HG03095 (cell line): ENCODE measurements around the gene MAFB.

Experiments used
- ATAC-seq: cut with Tn5 transposase; IDR thresholded peaks from one replicate; pipeline ENCODE4 v1.9.1; 2021; ENCODE audit warnings: moderate library complexity; ENCODE audit not compliant: unreplicated experiment

Gene MAFB

GRCh38 chr20:40663304-40663790, 25.7 kb downstream of the MAFB start:
- ATAC-seq, result no peak

GRCh38 chr20:40659567-40659966, 29.5 kb downstream of the MAFB start:
- no peak for ATAC-seq

GRCh38 chr20:40658509-40658908, 30.5 kb downstream of the MAFB start:
- no peak for ATAC-seq

- no peak for ATAC-seq
Measured at GRCh38 chr20:40657526-40657925, 31.5 kb downstream of the MAFB start.

- ATAC-seq, result no peak
Measured at GRCh38 chr20:40655451-40655850, 33.6 kb downstream of the MAFB start.

- no peak for ATAC-seq
Measured at GRCh38 chr20:40654876-40655275, 34.2 kb downstream of the MAFB start.

- no peak for ATAC-seq
Measured at GRCh38 chr20:40652441-40652987, 36.5 kb downstream of the MAFB start.

GRCh38 chr20:40651151-40651550, 37.9 kb downstream of the MAFB start:
- ATAC-seq, result no peak

- ATAC-seq, result no peak
Measured at GRCh38 chr20:40650707-40651106, 38.3 kb downstream of the MAFB start.

GRCh38 chr20:40648210-40649072, 40.6 kb downstream of the MAFB start:
- no peak for ATAC-seq

GRCh38 chr20:40646813-40647212, 42.2 kb downstream of the MAFB start:
- ATAC-seq, result no peak

GRCh38 chr20:40646361-40646760, 42.7 kb downstream of the MAFB start:
- ATAC-seq, result no peak

- ATAC-seq, result no peak
Measured at GRCh38 chr20:40644863-40645262, 44.2 kb downstream of the MAFB start.

- ATAC-seq, result no peak
Measured at GRCh38 chr20:40643891-40644290, 45.1 kb downstream of the MAFB start.

- no peak for ATAC-seq
Measured at GRCh38 chr20:40641809-40642208, 47.2 kb downstream of the MAFB start.

- ATAC-seq, result no peak
Measured at GRCh38 chr20:40641202-40641601, 47.8 kb downstream of the MAFB start.

GRCh38 chr20:40640667-40641066, 48.4 kb downstream of the MAFB start:
- ATAC-seq, result no peak

- ATAC-seq, result no peak
Measured at GRCh38 chr20:40639676-40640355, 49.2 kb downstream of the MAFB start.

GRCh38 chr20:40639132-40639531, 49.9 kb downstream of the MAFB start:
- no peak for ATAC-seq

GRCh38 chr20:40638414-40638813, 50.6 kb downstream of the MAFB start:
- no peak for ATAC-seq

- no peak for ATAC-seq
Measured at GRCh38 chr20:40637176-40637575, 51.9 kb downstream of the MAFB start.

- ATAC-seq, result no peak
Measured at GRCh38 chr20:40636486-40636885, 52.5 kb downstream of the MAFB start.
